ENCODE data around the gene SLC25A24. TPM values are rescaled to one million over a fixed set of nuclear protein-coding genes. Genes with fewer than 3 reads are reported as not detected.

SLC25A24 gene
- total RNA-seq, 1 donor from 2014 or later: 55.3 TPM

DNA sequence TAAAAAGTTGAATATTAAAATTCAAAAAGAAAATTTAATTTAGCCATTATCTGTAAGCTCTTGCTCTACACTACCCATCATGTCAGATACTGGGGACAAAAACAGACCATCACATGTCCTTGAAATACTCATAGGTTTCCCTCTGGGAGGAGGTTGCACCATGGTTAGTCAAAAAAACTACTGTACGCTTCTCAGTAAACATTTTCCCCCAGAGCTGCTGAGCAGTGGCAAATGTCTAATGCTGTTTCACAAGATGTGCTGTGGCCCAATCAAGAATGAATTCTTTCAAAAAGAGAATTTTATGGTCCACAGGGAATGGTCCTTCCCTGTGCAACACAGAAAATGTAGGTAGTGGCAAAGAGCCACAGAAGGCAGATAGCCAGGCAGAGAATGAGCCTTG, 6.1 kb downstream of the SLC25A24 start:
- Histone ChIP-seq H3K79me2 (ENCODE audit: insufficient read depth, low read length) (peaks cover 97% of the 10 kb centered on the region), H3K9ac (ENCODE audit: low read length) (no peak overlapping the region), H3K4me1 (ENCODE audit: insufficient read depth, low read length) (peaks cover 6% of the 10 kb centered on the region), H3K4me2 (ENCODE audit: low read length) (no peak overlapping the region), H3K36me3 (ENCODE audit: insufficient read depth, low read length) (peaks cover 7% of the 10 kb centered on the region), H2AFZ (ENCODE audit: low read depth, low read length) (no peak overlapping the region), H3K4me3 (ENCODE audit: insufficient read depth, low read depth, low read length) (no peak overlapping the region), H3K27me3 (ENCODE audit: insufficient read depth, low read length) (no peaks in the 10 kb centered on the region), H3K9me3 (ENCODE audit: insufficient read depth, low read depth, low read length) (no peaks in the 10 kb centered on the region), H4K20me1 (ENCODE audit: insufficient read depth, low read length) (peaks cover 57% of the 10 kb centered on the region), H3K27ac (ENCODE audit: low read depth, low read length) (no peak overlapping the region)
- Mint-ChIP-seq H3K4me3 (ENCODE audit: unreplicated experiment) (no peak overlapping the region), H3K27me3 (ENCODE audit: low read depth, unreplicated experiment) (no peaks in the 10 kb centered on the region), H3K4me1 (ENCODE audit: low read depth, unreplicated experiment) (peaks cover 12% of the 10 kb centered on the region), H3K27ac (ENCODE audit: unreplicated experiment) (no peak overlapping the region), H3K36me3 (ENCODE audit: low read depth, unreplicated experiment) (peaks cover 17% of the 10 kb centered on the region), H3K9me3 (ENCODE audit: unreplicated experiment) (no peaks in the 10 kb centered on the region)
- DNase-seq (ENCODE audit: low read depth): no peak
- no peak for FAIRE-seq
- TF ChIP-seq, protein P1, sequence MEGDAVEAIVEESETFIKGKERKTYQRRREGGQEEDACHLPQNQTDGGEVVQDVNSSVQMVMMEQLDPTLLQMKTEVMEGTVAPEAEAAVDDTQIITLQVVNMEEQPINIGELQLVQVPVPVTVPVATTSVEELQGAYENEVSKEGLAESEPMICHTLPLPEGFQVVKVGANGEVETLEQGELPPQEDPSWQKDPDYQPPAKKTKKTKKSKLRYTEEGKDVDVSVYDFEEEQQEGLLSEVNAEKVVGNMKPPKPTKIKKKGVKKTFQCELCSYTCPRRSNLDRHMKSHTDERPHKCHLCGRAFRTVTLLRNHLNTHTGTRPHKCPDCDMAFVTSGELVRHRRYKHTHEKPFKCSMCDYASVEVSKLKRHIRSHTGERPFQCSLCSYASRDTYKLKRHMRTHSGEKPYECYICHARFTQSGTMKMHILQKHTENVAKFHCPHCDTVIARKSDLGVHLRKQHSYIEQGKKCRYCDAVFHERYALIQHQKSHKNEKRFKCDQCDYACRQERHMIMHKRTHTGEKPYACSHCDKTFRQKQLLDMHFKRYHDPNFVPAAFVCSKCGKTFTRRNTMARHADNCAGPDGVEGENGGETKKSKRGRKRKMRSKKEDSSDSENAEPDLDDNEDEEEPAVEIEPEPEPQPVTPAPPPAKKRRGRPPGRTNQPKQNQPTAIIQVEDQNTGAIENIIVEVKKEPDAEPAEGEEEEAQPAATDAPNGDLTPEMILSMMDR (IDR thresholded peaks at IDR 0.05; ENCODE audit: insufficient read depth, low read depth, low read length): no peak
- TF ChIP-seq EZH2 (IDR thresholded peaks at IDR 0.05; ENCODE audit: insufficient read depth, low read length): no peak

DNA sequence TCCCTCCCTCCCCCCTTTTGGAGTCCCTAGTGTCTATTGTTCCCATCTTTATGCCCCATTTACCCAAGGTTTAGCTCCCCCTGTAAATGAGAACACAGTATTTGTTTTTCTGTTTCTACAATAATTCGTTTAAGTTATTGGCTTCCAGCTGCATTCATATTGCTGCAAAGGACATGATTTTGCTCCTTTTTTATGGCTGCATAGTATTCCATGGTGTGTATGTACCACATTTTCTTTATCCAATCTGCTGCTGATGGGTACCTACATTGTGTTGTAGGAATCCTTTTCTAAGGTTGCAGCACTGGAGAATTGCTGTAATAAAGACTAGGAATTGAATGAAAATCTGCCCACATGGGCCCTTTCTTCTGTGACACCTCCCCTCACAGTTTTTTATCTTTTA, 6.8 kb downstream of the SLC25A24 start:
- H3K4me3 Mint-ChIP-seq (ENCODE audit: unreplicated experiment): no peak overlapping the region
- no peaks in the 10 kb centered on the region for H3K9me3 ChIP-seq (ENCODE audit: insufficient read depth, low read depth, low read length)
- H3K79me2 ChIP-seq (ENCODE audit: insufficient read depth, low read length): peaks cover 97% of the 10 kb centered on the region
- peaks cover 8% of the 10 kb centered on the region for H3K4me1 Mint-ChIP-seq (ENCODE audit: low read depth, unreplicated experiment)
- H3K27ac Mint-ChIP-seq (ENCODE audit: unreplicated experiment): no peak overlapping the region
- FAIRE-seq (no peak), DNase-seq (ENCODE audit: low read depth) (no peak)
- no peak overlapping the region for H3K4me2 ChIP-seq (ENCODE audit: low read length)
- TF ChIP-seq, protein P1 (IDR thresholded peaks at IDR 0.05; ENCODE audit: insufficient read depth, low read depth, low read length): no peak
- no peak for TF ChIP-seq EZH2 (IDR thresholded peaks at IDR 0.05; ENCODE audit: insufficient read depth, low read length)
- H3K27me3 ChIP-seq (ENCODE audit: insufficient read depth, low read length): no peaks in the 10 kb centered on the region
- peaks cover 20% of the 10 kb centered on the region for H3K36me3 Mint-ChIP-seq (ENCODE audit: low read depth, unreplicated experiment)
- H3K9ac ChIP-seq (ENCODE audit: low read length): no peak overlapping the region
- H2AFZ ChIP-seq (ENCODE audit: low read depth, low read length): no peak overlapping the region
- peaks cover 59% of the 10 kb centered on the region for H4K20me1 ChIP-seq (ENCODE audit: insufficient read depth, low read length)
- peaks cover 10% of the 10 kb centered on the region for H3K36me3 ChIP-seq (ENCODE audit: insufficient read depth, low read length)
- no peaks in the 10 kb centered on the region for H3K27me3 Mint-ChIP-seq (ENCODE audit: low read depth, unreplicated experiment)
- peaks cover 3% of the 10 kb centered on the region for H3K4me1 ChIP-seq (ENCODE audit: insufficient read depth, low read length)
- H3K9me3 Mint-ChIP-seq (ENCODE audit: unreplicated experiment): no peaks in the 10 kb centered on the region
- H3K27ac ChIP-seq (ENCODE audit: low read depth, low read length): no peak overlapping the region
- H3K4me3 ChIP-seq (ENCODE audit: insufficient read depth, low read depth, low read length): no peak overlapping the region

DNA sequence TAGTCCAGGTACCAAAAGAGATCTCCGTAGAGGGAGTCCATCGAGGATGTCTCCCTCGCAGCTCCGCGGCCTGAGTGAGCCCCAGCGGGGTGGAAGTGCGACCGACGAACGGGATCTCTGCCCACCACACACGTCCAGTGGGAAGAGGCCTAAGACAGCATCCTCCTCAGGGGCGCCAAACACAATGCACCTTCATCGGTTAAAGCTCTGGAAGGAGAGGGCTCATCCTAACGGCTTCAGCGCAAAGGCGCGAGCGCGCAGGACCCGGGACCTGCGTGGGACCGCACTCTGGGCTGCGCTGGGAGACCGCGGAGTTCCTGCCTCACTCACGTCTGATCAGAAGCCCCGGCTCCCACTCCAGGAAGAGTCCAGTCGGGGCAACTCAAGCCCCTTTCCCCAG, 7.6 kb downstream of the SLC25A24 start:
- Mint-ChIP-seq H3K4me1 (ENCODE audit: low read depth, unreplicated experiment) (peaks cover under 1% of the 10 kb centered on the region), H3K4me3 (ENCODE audit: unreplicated experiment) (no peak overlapping the region), H3K27ac (ENCODE audit: unreplicated experiment) (no peak overlapping the region), H3K36me3 (ENCODE audit: low read depth, unreplicated experiment) (peaks cover 21% of the 10 kb centered on the region), H3K27me3 (ENCODE audit: low read depth, unreplicated experiment) (no peaks in the 10 kb centered on the region), H3K9me3 (ENCODE audit: unreplicated experiment) (no peaks in the 10 kb centered on the region)
- no peak for TF ChIP-seq EZH2 (IDR thresholded peaks at IDR 0.05; ENCODE audit: insufficient read depth, low read length)
- TF ChIP-seq, protein P1 (IDR thresholded peaks at IDR 0.05; ENCODE audit: insufficient read depth, low read depth, low read length): no peak
- peaks cover 10% of the 10 kb centered on the region for H3K36me3 ChIP-seq (ENCODE audit: insufficient read depth, low read length)
- H4K20me1 ChIP-seq (ENCODE audit: insufficient read depth, low read length): peaks cover 58% of the 10 kb centered on the region
- H3K4me1 ChIP-seq (ENCODE audit: insufficient read depth, low read length): no peaks in the 10 kb centered on the region
- H2AFZ ChIP-seq (ENCODE audit: low read depth, low read length): no peak overlapping the region
- no peak overlapping the region for H3K4me2 ChIP-seq (ENCODE audit: low read length)
- DNase-seq (ENCODE audit: low read depth): no peak
- H3K4me3 ChIP-seq (ENCODE audit: insufficient read depth, low read depth, low read length): no peak overlapping the region
- no peak for FAIRE-seq
- H3K9ac ChIP-seq (ENCODE audit: low read length): no peak overlapping the region
- H3K79me2 ChIP-seq (ENCODE audit: insufficient read depth, low read length): peaks cover 97% of the 10 kb centered on the region
- H3K27me3 ChIP-seq (ENCODE audit: insufficient read depth, low read length): no peaks in the 10 kb centered on the region
- H3K9me3 ChIP-seq (ENCODE audit: insufficient read depth, low read depth, low read length): no peaks in the 10 kb centered on the region
- no peak overlapping the region for H3K27ac ChIP-seq (ENCODE audit: low read depth, low read length)
